Measurements from ENCODE around the gene DNAJC11. TPM values are rescaled to one million over a fixed set of nuclear protein-coding genes. Genes with fewer than 3 reads are reported as not detected.
"Not testable (repeated sequence)": the region's sequence is repeated elsewhere in the genome, so short reads cannot be mapped to it uniquely, and the experiment has no call there.

DNAJC11 gene
- 10 to 100 TPM; 75.5 to 78.3 TPM for total RNA-seq

GRCh38 chr1:6701437-6702153, at the start of gene DNAJC11:
Gene DNAJC11 (minus strand): TSS chr1:6701816. CDS start chr1:6701800, 16 bp downstream.
- ChIA-PET POLR2A (interaction anchor here (1.0 to 1.5 kb wide), 2 partner anchors 83 to 98 kb away, joined by 4 to 6 read pairs; partner anchors contain the start of gene CAMTA1), CTCF (interaction anchor here (0.6 to 1.5 kb wide), 9 partner anchors 9 to 1797 kb away, joined by 3 to 7 read pairs (median 3); partner anchors contain the start of gene RNF207)

GRCh38 chr1:6750490-6750889, 48.9 kb upstream of the DNAJC11 start:
- POLR2A ChIA-PET, result no interaction called here
- CTCF ChIA-PET, result no interaction called here

GRCh38 chr1:6747674-6748073, 46.1 kb upstream of the DNAJC11 start:
- ChIA-PET POLR2A (no interaction called here), CTCF (no interaction called here)

GRCh38 chr1:6745073-6745472, 43.5 kb upstream of the DNAJC11 start:
- CTCF ChIA-PET, result interaction anchor here (0.7 kb wide), 1 partner anchor 61 kb away, joined by 4 read pairs; no protein-coding TSS in a partner anchor
- POLR2A ChIA-PET, result interaction anchor here (0.7 kb wide), 1 partner anchor 61 kb away, joined by 4 read pairs; no protein-coding TSS in a partner anchor

GRCh38 chr1:6743189-6744101, 41.8 kb upstream of the DNAJC11 start:
- ChIA-PET POLR2A (no interaction called here), CTCF (no interaction called here)

GRCh38 chr1:6742676-6743188, 41.1 kb upstream of the DNAJC11 start:
- CTCF ChIA-PET, POLR2A ChIA-PET: not testable (repeated sequence)

- ChIA-PET POLR2A (no interaction called here), CTCF (no interaction called here)
Measured at GRCh38 chr1:6738987-6739676, 37.5 kb upstream of the DNAJC11 start.

- POLR2A ChIA-PET, result no interaction called here
Measured at GRCh38 chr1:6732942-6733341, 31.3 kb upstream of the DNAJC11 start.

GRCh38 chr1:6731905-6732304, 30.3 kb upstream of the DNAJC11 start:
- CTCF ChIA-PET, result no interaction called here

More at GRCh38 chr1:6732942-6733341, 31.3 kb upstream of the DNAJC11 start:
- CTCF ChIA-PET, result no interaction called here

GRCh38 chr1:6730880-6731279, 29.3 kb upstream of the DNAJC11 start:
- POLR2A ChIA-PET, result no interaction called here
- CTCF ChIA-PET, result interaction anchor here (0.6 kb wide), 1 partner anchor 29 kb away, joined by 3 read pairs; the partner anchor contains the start of gene DNAJC11

More at GRCh38 chr1:6731905-6732304, 30.3 kb upstream of the DNAJC11 start:
- POLR2A ChIA-PET, result no interaction called here

GRCh38 chr1:6730473-6730872, 28.9 kb upstream of the DNAJC11 start:
- CTCF ChIA-PET, result interaction anchor here (0.6 kb wide), 1 partner anchor 29 kb away, joined by 3 read pairs; the partner anchor contains the start of gene DNAJC11
- POLR2A ChIA-PET, result no interaction called here

GRCh38 chr1:6727535-6727934, 25.9 kb upstream of the DNAJC11 start:
- ChIA-PET POLR2A (no interaction called here), CTCF (interaction anchor here (0.7 to 1.0 kb wide), 4 partner anchors 9 to 1145 kb away, joined by 3 to 7 read pairs (median 4); no protein-coding TSS in a partner anchor)

- POLR2A ChIA-PET, result no interaction called here
- CTCF ChIA-PET, result interaction anchor here (0.5 to 0.9 kb wide), 2 partner anchors 10 to 81 kb away, joined by 3 to 4 read pairs; no protein-coding TSS in a partner anchor
Measured at GRCh38 chr1:6726253-6726652, 24.6 kb upstream of the DNAJC11 start.

- ChIA-PET CTCF (no interaction called here), POLR2A (interaction anchor here (0.6 kb wide), 1 partner anchor 22 kb away, joined by 7 read pairs; no protein-coding TSS in a partner anchor)
Measured at GRCh38 chr1:6724517-6725141, 23.0 kb upstream of the DNAJC11 start.

GRCh38 chr1:6723621-6724428, 22.2 kb upstream of the DNAJC11 start:
- POLR2A ChIA-PET, result interaction anchor here (0.6 kb wide), 1 partner anchor 21 kb away, joined by 7 read pairs; no protein-coding TSS in a partner anchor
- CTCF ChIA-PET, result no interaction called here

GRCh38 chr1:6711174-6711573, 9.6 kb upstream of the DNAJC11 start:
- ChIA-PET CTCF (no interaction called here), POLR2A (no interaction called here)

- POLR2A ChIA-PET, result no interaction called here
- CTCF ChIA-PET, result interaction anchor here (0.6 to 3.0 kb wide), 2 partner anchors 14 to 140 kb away, joined by 4 to 10 read pairs; no protein-coding TSS in a partner anchor
Measured at GRCh38 chr1:6704746-6705145, 3.1 kb upstream of the DNAJC11 start.

GRCh38 chr1:6703016-6703415, 1.4 kb upstream of the DNAJC11 start:
- CTCF ChIA-PET, result no interaction called here

More at GRCh38 chr1:6703016-6703415, 1.4 kb upstream of the DNAJC11 start:
- POLR2A ChIA-PET, result interaction anchor here (0.7 kb wide), 1 partner anchor 21 kb away, joined by 7 read pairs; no protein-coding TSS in a partner anchor
